ENCODE measurements around the gene SHISA9.

Gene SHISA9

DNA sequence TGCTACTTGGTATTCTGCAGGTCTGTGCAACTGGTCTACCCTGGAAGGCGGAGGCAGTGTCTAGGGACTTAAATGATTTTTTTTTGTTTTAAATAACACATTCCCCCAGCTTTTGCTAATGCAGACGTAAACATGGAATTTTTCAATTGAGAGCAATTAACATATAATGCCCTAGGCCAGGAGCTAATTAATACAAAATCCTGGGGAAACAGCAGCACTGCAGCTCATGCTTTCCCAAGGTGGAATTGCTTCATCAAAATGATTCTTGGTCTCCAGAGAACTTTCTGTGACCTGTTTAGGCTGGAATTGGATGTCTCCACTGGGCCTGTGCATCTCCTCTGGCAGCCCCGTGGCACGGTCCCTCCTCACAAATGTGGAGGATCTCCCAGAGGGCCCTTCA lies 50.6 kb downstream of the SHISA9 start:
- no peak for DNase-seq (ENCODE audit: low spot score)

DNA sequence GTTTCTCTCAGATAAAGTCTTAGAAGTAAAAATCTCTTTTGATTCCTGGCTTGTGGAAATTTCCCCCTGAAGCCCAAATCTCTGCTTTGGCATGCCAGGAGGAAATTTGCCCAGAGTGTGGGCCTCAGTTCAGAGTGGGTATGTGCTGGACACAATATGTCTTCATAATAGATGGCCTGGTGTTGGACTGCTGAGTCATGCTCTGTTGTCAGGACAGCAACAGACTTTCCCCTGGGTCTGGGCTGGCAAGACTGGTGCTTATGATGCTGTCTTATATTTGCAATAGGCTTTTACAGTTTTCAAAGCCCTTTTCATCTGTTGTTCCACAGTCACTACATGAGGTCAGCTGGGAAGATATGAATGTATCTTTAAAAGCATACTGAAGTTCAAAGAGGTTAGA lies 57.0 kb downstream of the SHISA9 start:
- DNase-seq (ENCODE audit: low spot score) = no peak

DNA sequence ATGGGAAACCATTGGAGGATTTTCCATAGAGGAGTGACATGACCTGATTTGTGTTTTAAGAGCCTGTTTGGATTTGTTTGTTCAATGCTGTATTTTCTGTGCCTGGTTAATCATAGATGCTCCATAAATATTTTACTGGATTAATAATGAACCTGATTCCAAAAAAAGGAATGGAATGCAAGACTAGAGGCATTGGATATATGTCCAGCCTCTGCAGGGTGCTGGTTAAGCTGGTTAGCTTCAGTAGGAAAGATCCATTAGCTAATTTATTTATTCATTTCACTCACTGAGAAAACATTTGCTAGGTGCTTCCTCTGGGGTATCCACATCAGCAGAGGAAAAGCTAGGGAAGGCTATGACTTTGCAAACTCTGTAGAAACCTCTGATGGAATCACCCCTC lies 57.7 kb downstream of the SHISA9 start:
- DNase-seq (ENCODE audit: low spot score) = no peak

DNA sequence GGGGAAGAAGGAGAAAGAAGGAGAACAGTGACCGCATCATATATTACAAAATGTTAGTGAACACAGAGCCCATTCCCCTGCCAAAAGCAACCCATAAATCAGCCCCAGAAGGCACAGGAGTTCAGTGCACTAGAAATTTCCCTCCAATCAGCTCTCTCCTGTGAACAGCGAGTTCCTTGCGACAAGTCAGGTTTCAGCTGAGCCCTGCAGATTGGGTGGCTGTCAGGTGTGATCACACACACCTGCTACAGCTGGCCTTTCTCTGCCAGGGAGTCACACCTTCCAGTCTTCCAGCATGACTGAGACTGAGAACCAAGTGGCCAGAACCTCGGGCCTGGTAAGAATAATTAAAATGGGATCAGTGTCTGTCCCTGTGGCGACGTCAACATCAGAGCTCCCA lies 60.2 kb downstream of the SHISA9 start:
- DNase-seq (ENCODE audit: low spot score) = no peak

DNA sequence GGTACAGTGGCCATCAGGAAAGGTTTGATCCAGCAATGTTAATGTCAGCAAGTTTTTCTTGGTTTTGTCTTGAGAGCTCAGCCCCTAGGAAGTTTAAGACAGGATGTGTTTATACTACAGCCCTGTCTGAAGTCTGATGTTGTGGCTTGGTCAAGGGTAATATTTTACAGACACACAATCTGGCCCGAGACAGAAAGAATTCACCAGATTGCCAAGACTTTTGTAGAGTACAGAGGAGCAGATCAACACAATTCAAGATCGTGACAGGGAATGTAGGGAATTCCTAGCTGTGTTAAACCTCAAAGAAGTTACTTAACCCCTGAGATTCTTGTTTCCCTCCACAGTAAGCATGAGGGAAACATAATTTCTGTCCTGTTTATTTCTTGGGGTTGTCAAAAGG lies 63.1 kb downstream of the SHISA9 start:
- DNase-seq (ENCODE audit: low spot score) = no peak

DNA sequence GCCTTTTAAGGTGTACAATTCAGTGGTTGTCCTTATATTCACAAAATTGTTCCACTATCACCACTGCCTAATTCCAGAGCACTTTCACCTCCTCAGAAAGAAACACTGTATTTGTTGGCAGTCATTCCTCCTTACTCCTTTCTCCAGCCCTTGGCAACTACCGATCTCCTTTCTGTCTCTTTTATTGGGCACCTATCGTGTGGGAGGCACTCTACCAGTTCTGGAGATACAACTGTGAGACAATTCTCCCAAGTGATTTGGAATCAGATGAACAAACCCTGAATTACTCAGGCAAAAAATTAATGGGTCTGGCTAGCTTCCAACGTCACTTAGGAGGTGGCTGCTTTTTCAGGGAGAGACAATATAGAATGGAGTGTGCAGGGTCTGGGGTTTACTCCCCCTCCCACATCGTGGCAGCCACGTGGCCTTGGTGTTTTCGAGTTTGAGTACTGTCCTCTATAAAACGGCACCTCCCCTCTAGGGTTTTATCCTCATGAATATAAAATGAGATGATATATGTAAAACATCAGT lies 63.9 kb downstream of the SHISA9 start:
- DNase-seq (ENCODE audit: low spot score) = no peak

DNA sequence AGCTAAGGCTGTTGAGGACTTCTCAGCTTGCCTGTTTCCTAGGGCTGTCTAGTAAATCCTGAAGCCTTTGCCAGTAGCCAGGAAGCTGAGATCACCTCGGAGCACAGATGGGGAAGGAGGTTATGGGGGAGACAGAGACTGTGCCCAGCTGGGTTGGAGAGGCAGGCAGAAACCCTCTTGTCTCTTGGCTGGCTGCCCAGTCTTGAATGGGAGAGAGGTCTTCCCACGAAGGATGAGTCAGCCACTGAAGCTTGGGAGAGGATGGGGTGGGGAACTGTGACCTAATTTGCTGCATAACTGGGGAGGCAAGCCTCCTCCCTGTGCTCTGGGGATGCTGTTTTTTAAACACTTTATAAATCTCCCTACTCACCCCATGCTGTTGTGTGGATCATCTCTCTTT lies 69.8 kb downstream of the SHISA9 start:
- DNase-seq (ENCODE audit: low spot score) = no peak

DNA sequence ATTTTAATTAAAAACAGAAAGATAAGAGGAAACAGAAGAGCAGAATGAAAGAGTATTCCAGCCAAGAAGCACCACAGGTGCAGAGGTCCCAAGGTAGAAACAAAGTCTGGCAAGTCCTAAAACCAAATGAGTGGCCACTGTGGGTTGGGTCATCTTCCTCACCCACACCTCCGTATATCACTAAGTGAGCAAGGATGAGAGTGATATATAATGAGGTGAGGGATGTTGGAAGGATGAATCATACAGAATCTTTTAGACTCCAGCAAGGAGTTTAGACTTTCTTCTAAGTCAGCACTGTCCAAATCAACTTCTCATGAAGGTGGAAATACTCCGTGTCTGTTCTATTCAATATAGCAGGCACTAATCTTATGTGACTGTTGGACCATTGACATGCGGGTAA lies 70.8 kb downstream of the SHISA9 start:
- no peak for DNase-seq (ENCODE audit: low spot score)

DNA sequence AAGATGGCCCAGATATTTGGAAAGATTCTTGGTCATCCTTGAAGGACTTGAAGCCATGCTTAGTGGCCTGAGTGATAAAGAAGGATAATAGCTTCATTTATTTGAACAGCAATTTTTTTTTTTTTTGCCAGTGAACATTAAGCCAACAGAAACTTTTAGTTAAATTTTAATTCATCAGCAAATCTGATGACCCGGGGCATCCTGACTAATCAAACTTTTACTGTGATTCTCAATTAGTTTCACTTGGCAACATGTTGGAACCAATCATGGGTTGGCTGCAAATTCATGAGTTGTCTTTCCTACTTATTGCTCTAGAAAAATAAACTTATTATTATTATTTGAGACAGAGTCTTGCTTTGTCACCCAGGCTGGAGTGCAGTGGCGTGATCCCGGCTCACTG lies 74.4 kb downstream of the SHISA9 start:
- no peak for DNase-seq (ENCODE audit: low spot score)

DNA sequence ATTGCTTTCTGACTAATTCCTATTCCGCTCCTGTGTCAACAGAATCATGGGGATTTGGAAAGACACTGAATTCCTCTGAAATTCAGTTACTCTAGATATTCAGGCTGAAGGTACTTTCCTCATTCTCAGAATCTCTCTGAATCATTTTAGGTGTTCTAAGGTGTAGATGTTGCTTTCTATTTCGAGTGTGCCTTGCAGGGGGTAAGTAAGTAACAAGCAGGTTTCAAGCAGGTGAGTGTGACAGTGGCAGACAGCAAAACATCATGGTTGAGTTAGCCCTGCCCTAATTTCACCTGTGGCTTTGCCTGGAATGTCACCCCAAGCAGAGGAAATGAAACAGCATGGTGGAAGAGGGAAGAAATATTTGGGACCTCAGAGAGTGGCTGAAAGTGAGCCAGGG lies 75.1 kb downstream of the SHISA9 start:
- DNase-seq (ENCODE audit: low spot score) = no peak

DNA sequence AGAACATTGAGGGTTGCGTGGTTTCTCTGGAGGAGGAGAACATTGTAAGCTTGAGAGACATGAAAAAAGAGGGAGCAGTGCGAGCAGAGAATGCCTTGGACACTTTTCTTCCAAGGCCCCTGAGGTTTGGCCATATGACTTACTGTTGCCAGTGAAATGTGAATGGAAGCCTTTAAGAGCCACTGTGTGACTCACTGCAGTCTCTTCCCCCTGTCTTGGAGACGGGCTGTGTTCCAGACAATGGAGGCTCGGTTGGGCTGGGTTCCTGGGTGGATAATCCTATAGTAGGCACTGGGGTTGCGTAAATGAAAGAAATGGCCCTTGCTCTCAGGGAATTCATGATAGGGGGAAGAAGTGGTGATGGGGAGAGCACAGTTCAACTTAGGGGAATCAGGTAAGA lies 75.5 kb downstream of the SHISA9 start:
- DNase-seq (ENCODE audit: low spot score) = no peak

DNA sequence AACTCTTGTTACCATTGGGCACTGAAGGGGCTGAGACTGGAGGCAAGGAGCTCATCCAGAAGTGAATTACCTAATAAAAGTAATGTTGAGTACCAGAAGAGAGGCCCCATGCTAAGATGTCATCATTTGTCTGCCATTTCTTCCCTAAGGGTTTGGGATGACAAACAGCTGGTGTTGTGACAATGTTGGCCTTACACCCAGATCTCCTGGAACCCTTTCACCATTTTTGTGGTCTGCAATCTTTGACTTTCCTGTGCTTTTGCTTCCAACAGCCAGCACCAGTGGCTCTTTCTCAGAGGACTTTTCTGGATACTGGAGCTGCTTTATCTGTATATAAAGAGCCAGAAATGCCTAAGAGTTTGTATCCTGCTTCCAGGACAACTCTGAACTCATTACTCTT lies 84.1 kb downstream of the SHISA9 start:
- no peak for DNase-seq (ENCODE audit: low spot score)

DNA sequence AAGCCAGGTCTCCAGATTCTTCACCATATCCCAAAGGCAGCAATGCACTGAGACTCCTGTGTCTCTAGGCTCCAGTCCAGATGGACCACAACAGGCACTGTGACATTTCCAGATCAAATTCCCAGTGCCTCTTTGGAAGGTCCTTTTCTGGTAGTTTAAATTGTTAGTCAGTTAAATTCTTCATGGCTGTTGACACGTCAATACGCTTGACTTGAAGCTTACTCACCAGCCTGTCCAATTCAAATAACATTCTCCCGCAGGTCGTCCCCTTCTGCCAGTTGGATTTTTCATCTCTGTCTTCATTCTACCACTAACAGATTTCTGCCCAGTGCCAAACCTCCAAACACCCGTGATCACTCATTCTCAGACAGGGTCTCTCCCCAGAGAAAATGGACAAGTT lies 86.7 kb downstream of the SHISA9 start:
- no peak for DNase-seq (ENCODE audit: low spot score)

DNA sequence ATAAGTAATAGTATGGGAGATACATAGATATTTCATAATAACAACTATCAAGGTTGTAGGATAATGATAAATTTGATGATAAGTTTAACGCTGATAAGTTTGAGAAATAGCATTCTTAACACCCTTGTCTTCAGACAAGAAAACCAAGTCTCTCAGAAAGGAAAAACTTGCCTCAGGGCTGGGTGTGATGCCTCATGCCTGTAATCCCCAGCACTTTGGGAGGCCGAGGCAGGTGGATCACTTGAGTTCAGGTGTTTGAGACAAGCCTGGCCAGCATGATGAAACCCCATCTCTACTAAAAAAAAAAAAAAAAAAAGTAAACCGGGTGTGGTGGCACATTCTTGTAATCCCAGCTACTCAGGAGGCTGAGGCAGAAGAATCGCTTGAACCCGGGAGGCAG lies 90.7 kb downstream of the SHISA9 start:
- DNase-seq (ENCODE audit: low spot score) = no peak

DNA sequence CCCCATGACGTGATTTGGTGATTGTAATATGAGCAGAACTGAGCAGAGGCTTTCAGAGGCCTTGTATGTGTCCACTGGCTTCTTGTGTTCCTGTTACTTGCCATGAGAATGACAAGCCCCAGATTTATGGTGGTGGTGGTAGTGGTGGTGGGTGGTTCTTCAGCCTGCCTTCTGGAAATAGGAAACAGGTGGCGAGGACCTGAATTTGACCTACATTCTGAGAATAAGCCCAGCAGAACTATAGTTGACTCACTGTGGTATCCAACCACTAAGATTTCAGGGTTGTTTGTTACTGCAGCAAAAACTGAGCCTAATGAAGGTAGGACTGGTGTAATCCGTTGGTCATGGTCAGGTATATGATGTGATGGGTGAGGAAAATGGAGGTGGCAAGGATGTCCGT lies 93.0 kb downstream of the SHISA9 start:
- DNase-seq (ENCODE audit: low spot score) = no peak

DNA sequence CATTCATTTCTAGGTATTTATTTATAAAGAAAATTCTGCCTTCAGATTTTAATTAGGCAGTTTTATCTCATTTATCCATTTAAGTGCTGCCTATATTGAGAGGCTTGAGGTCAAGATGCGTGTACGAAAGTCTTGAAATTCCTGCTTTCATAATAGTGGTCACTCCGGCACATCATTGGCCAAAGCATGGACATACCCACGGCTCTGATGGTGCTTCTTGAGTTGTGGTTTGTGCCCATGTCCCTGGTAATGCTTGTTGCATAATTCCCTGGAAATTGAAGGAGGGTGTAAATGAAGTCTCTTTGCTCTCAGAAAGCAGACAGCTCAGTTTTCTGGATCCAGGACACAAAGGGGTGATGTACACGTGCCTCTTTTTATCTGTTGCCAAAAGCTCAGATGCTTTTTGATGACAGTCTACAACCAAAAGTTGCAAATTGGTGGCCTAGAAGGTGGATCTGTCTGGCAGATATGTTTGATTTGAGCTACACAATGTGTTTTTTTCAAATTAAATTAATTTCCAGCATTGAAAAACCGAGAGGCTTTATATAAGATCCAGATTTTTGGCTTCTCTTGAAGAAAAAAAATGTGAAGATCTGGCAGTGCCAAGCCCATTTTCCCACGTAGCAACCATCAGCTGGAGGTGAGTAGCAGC lies 94.4 kb downstream of the SHISA9 start:
- DNase-seq (ENCODE audit: low spot score) = no peak

DNA sequence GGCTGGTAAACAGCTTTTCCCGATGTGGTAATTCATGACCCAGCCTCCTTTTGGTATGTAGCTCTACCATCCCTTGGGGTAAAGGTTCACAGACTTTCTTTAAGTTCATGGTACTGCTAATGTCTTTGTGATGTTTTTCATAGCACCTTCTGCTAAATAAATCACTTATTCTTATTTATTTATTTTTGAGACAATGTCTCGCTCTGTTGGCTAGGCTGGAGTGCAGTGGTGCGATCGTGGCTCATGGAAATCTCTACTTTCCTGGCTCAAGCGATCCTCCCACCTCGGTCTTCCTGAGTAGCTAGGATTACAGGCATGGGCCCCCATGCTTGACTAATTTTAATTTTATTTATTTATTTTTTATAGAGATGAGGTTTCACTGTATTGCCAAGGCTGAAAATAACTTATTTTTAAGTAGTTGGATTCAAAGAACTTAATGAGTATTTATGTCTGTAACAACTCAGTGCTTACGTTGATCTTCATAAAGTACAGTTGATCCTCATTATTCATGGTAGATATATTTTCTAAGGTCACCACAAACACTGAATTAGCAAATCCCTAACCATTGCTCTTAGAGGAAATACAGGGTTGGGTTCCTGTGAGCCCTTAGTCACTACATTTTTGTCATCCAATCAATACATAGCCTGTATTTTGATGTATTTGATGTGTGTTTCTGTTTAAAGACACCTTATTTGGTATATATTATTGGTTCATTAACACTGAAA lies 97.1 kb downstream of the SHISA9 start:
- DNase-seq (ENCODE audit: low spot score) = no peak

DNA sequence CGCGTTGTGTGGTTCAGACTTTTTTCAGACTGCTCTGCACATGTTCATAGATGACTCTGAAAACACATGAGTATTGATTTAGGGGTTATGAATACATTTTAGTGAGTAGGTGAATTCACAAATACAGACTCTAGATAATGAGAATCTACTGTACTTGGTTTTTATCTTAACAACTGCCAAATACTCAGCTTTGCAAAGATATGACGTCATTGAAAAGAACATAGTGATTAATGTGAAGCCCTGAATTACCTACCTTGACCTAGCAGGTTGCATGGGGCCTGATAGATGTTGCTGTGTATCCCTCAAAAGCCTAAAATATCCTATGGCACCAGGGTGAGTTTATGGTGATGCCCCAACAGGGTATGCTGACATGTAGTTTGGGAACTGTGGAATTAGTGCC lies 98.0 kb downstream of the SHISA9 start:
- DNase-seq (ENCODE audit: low spot score) = no peak

DNA sequence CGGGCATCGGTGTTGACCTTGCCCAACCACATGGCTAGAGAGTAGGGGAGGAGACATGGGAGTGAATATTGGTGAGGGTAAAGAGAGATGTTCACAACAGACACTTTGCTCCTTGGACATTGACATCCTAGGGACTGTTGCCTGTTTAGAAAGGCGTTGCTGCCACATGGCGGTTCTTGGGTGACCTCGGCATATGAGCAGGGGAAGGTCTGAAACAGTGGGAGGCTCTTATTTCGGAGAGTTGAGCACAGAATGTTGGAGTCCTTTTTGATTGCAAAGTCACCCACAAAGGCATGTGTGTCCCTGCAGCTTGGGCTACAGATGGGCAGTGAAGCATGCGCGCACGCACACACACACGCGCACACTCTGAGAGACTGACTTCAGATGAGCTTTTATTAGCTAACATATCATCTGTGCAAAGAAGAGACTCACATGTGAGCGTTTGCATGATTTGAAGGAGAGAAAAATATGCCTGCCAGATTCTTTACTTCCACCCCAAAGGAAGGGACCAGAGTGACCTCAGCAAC lies 104.4 kb downstream of the SHISA9 start:
- no peak for DNase-seq (ENCODE audit: low spot score)

DNA sequence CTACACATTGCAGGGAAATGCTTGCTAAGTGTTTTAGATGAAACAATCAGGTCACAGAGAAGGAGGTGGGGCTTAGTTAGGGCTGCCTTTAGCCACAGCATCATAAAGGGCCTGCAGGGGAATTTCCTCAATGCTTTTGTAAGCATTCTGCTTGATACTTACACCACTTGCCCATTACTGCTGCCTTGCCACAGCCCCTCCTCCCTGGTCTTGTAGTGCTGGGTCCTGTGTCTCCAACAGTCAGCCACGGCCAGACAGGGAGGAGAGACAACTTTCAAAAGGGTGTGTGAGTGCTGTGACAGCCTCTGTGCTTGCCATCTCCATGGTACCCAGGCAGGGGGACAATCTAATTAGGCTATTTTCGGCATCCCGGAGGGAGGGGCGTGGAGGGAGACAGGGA lies 111.2 kb downstream of the SHISA9 start:
- DNase-seq (ENCODE audit: low spot score) = no peak

DNA sequence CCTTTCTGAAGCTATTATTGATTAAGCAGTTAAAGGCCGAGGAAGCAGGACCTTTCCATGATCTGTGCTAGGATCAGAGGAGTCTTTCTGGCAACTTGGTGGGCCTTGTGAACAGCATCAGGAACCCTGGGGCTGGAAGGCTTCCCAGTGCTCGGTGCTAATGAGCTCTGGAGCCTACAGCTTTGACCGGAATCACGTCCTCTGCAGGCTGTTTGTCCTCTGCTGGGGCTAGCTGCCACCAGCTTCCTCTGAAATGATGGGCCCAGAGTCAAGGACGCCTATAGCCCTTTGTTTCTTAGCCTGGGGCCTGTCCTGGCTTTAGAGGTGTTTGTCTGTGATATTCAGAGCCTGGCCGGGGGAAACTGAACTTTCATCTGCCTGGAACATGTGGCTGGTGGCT lies 111.6 kb downstream of the SHISA9 start:
- no peak for DNase-seq (ENCODE audit: low spot score)

DNA sequence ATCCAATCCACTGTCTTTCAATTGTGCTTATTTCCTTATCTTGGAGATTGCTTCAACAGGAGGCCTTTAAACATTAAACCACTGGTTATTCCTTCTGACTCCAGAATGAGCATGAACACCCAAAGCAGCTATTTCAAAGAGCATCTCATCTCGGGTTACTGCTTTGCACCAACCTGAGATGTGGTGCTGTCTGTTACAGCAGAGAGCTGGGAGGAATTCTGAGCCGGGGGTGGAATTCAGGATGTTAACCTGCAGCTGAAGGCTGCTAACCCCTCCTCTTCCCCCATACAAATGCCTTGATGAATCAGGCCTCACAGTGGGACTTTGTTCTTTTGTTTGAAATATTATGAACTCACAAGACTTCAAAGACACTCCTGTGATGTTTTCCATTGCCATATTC lies 113.1 kb downstream of the SHISA9 start:
- DNase-seq (ENCODE audit: low spot score) = no peak

DNA sequence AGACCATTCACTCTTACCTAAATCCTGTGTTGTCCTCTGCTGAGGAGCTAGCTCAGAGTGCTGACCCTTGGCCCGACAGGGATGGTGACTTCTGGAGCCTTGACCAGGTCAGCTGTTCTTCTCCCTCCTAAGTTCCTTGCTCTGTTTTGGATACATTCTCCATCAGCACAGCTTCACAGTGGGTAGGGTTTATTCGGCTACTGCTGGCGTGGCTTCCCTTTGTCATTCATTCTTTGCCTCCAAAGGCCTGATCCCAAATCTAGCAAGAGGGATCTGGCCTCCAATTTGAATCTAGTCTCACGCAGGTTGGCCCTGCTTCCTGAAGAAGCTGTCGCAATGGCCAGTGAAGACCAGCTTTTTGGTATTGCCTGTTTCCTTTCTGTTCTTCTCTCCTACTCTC lies 116.6 kb downstream of the SHISA9 start:
- DNase-seq (ENCODE audit: low spot score) = no peak

DNA sequence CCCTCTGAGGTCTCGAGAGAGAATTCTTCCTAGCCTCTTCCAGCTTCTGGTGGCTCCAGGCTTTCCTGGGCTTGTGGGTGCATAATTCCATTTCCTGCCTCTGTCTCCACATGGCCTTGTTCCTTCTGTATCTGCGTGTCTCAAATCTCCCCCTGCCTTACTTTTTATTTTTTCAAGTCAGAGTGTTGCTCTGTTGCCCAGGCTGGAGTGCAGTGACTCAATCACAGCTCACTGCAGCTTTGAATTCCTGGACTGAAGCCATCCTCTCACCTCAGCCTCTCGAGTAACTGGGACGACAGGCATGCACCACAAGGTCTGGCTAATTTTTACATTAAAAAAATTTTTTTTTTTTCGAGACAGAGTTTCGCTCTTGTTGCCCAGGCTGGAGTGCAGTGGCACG lies 120.6 kb downstream of the SHISA9 start:
- no peak for DNase-seq (ENCODE audit: low spot score)

Data from hematopoietic multipotent progenitor cell treated with erythropoietin and hydrocortisone succinate and interleukin-3 and kit ligand, for 17 days (in vitro differentiated cells).